ENCODE results near the gene IBA57.

IBA57 gene

GRCh38 chr1:228141226-228142044 is 24.2 kb upstream of the IBA57 start:
- TF ChIP-seq ZFX (IDR thresholded peaks at IDR 0.05; ENCODE audit: borderline replicate concordance) (no peak), CTCF (IDR thresholded peaks at IDR 0.05) (no peak)
- H3K27ac ChIP-seq = peak overlapping the region; percentile 86

- TF ChIP-seq ZFX (IDR thresholded peaks at IDR 0.05; ENCODE audit: borderline replicate concordance) (no peak), CTCF (IDR thresholded peaks at IDR 0.05) (no peak)
- 0 out of 2 replicates have a peak overlapping the region, but pooled peaks have one; percentile 86 for H3K27ac ChIP-seq
These were observed 23.4 kb upstream of the IBA57 start for GRCh38 chr1:228142155-228142691.

- no peak overlapping the region for H3K27ac ChIP-seq
These were observed 22.9 kb upstream of the IBA57 start for GRCh38 chr1:228142701-228143136.

GRCh38 chr1:228143480-228144192 is 22.0 kb upstream of the IBA57 start:
- TF ChIP-seq CTCF (IDR thresholded peaks at IDR 0.05) (no peak), ZFX (IDR thresholded peaks at IDR 0.05; ENCODE audit: borderline replicate concordance) (no peak)
- H3K27ac ChIP-seq = no peak overlapping the region

More at GRCh38 chr1:228142701-228143136, 22.9 kb upstream of the IBA57 start:
- TF ChIP-seq ZFX (IDR thresholded peaks at IDR 0.05; ENCODE audit: borderline replicate concordance) (no peak), CTCF (IDR thresholded peaks at IDR 0.05) (no peak)

GRCh38 chr1:228144193-228144992 is 21.2 kb upstream of the IBA57 start:
- TF ChIP-seq CTCF (IDR thresholded peaks at IDR 0.05) (no peak), ZFX (IDR thresholded peaks at IDR 0.05; ENCODE audit: borderline replicate concordance) (no peak)
- no peak overlapping the region for H3K27ac ChIP-seq

- no peak overlapping the region for H3K27ac ChIP-seq
- TF ChIP-seq ZFX (IDR thresholded peaks at IDR 0.05; ENCODE audit: borderline replicate concordance) (no peak), CTCF (IDR thresholded peaks at IDR 0.05) (no peak)
These were observed 20.6 kb upstream of the IBA57 start for GRCh38 chr1:228144993-228145343.

All from 22Rv1 (cell line).